NCI-H69 (cell line): Measurements from ENCODE around the gene TMCO4.

Experiments
- DNase-seq: peaks from one replicate; lab custom pipeline; 2025; lab: John Stamatoyannopoulos, UW

TMCO4 gene

GRCh38 chr1:19684677-19685076 is 115.0 kb downstream of the TMCO4 start:
- DNase-seq = no peak

- no peak for DNase-seq
Observed at GRCh38 chr1:19683351-19683750, 116.4 kb downstream of the TMCO4 start.

DNA sequence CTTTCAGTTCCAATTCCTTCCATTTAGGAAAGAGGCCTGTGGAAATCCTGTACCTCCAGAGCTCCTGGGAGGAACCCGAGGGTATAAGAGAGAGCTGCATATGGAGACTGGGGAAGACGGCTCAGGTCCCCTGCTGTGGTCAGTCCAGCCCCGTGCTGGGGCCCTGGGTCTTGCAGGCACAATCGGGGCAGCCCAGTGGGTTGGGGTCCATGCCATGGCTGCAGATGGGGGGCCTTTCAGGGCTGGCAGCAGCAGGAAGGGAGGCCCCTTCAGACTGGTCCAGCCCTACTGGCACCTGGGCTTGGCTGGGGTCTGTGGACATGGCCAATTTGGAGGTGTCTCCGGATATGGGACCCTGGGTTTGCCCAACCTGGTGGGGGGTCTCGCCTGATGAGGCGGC is 116.8 kb downstream of the TMCO4 start:
- DNase-seq = no peak

DNA sequence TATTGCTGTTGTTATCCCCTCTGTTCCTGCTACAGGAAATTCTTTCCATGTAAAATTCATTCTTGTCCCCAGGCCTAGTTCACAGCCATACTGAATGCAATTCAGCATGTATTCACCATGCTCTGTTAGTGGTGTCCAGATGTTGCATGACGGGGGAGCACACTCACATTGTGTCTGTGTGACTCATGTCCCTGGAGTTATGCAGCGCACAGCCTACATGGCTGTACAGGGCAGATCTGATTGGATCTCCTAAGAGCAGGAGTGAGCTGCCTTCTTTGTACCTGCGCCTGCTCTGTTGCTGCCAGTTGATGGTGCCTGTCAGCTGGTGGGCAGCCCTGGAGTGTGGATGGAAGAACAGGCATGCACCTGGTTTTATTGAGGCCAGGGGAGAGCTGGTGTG is 117.5 kb downstream of the TMCO4 start:
- peak; percentile 38 for DNase-seq

GRCh38 chr1:19680644-19681043 is 119.1 kb downstream of the TMCO4 start:
- DNase-seq = no peak

GRCh38 chr1:19679691-19680090 is 120.0 kb downstream of the TMCO4 start:
- DNase-seq = no peak

DNA sequence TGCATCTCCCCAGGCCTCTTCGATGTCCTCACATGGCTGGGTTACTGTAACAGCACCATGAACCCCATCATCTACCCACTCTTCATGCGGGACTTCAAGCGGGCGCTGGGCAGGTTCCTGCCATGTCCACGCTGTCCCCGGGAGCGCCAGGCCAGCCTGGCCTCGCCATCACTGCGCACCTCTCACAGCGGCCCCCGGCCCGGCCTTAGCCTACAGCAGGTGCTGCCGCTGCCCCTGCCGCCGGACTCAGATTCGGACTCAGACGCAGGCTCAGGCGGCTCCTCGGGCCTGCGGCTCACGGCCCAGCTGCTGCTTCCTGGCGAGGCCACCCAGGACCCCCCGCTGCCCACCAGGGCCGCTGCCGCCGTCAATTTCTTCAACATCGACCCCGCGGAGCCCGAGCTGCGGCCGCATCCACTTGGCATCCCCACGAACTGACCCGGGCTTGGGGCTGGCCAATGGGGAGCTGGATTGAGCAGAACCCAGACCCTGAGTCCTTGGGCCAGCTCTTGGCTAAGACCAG is 120.7 kb downstream of the TMCO4 start:
- DNase-seq = no peak

DNA sequence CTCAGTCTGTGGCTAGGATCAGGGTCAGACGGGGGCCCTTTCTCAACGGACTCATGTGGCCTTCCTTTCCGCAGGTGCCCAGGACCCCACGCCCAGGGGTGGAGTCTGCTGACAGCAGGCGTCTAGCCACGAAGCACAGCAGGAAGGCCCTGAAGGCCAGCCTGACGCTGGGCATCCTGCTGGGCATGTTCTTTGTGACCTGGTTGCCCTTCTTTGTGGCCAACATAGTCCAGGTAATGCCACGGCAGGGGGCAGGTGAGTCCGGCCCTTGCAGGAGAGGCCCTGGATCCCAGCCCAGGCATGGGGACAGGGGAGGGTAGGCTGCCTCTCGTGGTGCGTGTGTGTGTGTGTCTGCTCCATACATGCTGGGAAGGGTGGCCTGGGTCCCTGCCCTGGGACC is 121.2 kb downstream of the TMCO4 start:
- peak; percentile 26 for DNase-seq

- DNase-seq = no peak
Observed at GRCh38 chr1:19676438-19676922, 123.2 kb downstream of the TMCO4 start.

DNA sequence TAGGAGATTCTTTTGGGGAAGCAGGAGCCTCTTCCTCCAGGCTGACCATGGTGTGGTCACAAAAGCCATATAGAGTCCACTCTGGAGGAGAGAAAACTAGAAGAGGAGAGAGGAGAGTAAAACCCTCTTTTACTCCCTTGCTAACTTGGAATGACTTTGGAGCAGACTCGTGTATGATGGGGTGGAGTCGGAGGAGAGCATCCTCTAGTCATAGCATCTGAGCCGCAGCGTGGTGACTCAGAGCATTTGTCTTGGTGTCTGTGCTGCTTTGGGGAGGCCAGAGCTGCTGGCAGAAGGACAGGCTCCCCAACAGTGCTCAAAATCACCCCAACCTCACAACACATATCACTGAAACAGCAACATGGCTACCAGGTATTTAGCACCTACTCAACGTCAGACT is 123.9 kb downstream of the TMCO4 start:
- DNase-seq = no peak

DNA sequence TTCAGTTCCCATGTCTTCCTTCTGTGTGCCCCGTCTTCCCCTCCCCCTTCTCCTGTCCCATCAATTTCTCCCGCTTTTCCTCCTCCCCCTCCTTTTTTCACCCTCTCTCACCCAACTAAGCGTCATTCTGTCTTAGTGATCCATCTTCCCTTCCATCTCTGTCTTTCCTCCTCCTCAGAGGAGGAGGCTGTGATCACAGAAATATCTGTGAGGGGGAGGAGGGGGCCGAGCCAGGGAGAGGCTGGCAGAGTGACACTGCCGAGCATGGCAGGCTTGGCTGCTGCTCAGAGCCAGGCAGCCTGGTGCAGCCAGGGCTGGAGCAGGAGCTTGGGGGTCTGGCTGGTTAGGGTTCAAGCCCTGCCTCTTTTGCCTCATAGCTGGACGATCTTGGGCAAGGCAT is 127.5 kb downstream of the TMCO4 start:
- no peak for DNase-seq

DNA sequence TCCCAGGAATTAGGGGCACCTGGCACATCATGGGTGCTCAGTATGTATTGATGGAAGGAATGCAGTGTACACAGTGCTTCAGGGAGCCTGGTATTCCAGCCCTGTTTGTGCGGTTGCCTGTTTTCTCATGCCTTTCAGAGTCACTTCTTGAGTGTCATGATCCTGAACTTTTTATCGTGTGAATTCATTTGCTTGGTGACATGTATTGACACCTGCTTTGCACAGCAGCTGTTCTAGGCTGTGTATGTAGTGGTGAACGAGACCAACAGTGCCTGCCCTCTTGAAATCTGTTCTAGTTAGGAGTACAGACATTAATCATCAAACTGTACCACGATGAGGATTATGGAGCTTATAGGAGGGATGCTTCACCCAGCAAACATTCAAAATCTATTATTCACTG is 128.9 kb downstream of the TMCO4 start:
- DNase-seq = no peak

GRCh38 chr1:19668888-19669287 is 130.8 kb downstream of the TMCO4 start:
- DNase-seq = no peak

DNA sequence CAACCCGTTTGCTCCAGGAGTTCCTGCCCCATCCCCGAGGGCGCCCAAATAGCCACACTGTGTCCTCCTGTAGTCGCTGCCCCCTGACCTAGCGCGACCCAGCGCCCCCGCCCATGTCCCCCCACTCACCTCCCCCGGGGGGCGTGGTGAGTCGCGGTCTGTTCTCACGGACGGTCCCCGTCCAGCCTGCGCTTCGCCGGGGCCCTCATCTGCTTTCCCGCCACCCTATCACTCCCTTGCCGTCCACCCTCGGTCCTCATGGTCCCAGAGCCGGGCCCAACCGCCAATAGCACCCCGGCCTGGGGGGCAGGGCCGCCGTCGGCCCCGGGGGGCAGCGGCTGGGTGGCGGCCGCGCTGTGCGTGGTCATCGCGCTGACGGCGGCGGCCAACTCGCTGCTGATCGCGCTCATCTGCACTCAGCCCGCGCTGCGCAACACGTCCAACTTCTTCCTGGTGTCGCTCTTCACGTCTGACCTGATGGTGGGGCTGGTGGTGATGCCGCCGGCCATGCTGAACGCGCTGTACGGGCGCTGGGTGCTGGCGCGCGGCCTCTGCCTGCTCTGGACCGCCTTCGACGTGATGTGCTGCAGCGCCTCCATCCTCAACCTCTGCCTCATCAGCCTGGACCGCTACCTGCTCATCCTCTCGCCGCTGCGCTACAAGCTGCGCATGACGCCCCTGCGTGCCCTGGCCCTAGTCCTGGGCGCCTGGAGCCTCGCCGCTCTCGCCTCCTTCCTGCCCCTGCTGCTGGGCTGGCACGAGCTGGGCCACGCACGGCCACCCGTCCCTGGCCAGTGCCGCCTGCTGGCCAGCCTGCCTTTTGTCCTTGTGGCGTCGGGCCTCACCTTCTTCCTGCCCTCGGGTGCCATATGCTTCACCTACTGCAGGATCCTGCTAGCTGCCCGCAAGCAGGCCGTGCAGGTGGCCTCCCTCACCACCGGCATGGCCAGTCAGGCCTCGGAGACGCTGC is 133.9 kb downstream of the TMCO4 start:
- no peak for DNase-seq

GRCh38 chr1:19665186-19665495 is 134.6 kb downstream of the TMCO4 start:
- no peak for DNase-seq

DNA sequence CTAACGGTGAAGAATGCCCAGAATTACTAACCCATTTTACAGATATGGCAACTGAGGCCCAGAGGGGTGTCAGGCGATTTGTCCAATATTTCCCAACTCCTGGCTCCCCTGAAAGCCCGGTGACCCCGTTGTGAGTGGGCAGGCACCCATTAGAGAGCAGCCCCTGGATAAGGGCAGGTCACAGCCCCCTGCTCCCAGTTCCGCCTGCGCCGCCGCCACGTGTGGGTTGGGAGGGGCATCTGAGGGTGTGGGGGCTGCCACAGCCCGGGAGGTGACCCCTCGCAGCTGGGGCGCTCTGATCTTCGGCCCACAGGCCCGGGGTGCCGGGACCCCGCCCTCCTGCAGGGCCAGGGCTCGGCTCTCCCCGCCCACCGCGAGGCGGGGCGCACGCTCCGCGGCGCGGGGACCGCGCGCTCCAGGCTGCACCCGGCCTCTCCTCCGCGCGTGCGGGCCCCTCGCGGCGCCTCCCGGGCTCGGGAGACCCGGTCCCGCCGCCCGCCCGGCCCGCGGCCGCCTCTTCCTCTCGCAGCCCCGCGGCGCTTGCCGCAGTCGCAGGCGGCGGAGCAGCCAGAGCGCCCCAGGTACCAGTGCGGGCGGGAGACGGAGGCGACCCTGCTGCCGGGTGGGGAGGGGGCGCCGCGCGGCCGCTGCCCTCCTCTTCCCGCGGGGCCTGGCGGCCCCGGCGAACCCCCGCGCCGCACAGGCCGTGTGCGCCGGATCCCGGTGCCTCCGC is 135.1 kb downstream of the TMCO4 start, which contains the start of gene HTR6:
Gene HTR6 (plus strand): TSS at position 423 of the 733 bp plus-strand sequence. CDS start 879 bp downstream, outside the sequence.
- DNase-seq = no peak

- DNase-seq = no peak
Observed at GRCh38 chr1:19662313-19662712, 137.4 kb downstream of the TMCO4 start.

- DNase-seq = peak; percentile 30
Observed at GRCh38 chr1:19661721-19662228, 137.9 kb downstream of the TMCO4 start.

DNA sequence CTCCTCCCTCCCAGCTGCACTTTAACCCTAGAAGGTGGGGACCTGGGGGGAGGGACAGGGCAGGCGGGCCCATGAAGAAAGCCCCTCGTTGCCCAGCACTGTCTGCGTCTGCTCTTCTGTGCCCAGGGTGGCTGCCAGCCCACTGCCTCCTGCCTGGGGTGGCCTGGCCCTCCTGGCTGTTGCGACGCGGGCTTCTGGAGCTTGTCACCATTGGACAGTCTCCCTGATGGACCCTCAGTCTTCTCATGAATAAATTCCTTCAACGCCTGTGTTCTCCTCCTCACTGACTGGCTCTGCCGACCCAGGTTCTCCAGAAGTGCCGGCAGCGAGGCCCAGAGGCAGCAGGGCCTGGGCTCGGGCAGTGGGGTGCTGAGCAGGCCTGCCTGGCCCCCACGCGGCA is 141.5 kb downstream of the TMCO4 start:
- DNase-seq = no peak

DNA sequence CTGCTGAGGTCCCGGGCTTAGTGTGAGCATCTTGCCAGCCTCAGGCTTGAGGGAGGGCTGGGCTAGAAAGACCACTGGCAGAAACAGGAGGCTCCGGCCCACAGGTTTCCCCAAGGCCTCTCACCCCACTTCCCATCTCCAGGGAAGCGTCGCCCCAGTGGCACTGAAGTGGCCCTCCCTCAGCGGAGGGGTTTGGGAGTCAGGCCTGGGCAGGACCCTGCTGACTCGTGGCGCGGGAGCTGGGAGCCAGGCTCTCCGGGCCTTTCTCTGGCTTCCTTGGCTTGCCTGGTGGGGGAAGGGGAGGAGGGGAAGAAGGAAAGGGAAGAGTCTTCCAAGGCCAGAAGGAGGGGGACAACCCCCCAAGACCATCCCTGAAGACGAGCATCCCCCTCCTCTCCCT is 142.2 kb downstream of the TMCO4 start:
- no peak for DNase-seq

GRCh38 chr1:19656780-19657466 is 142.8 kb downstream of the TMCO4 start:
- DNase-seq = no peak
